ENCODE data around the gene MSI2. TPM values are rescaled to one million over a fixed set of nuclear protein-coding genes. Genes with fewer than 3 reads are reported as not detected.

Gene MSI2
- total and polyA plus RNA-seq, 2 donors (not counting 3 experiments of a cell fraction or from before 2014, with no cell fraction given), result 20.9 to 59.3 TPM

DNA sequence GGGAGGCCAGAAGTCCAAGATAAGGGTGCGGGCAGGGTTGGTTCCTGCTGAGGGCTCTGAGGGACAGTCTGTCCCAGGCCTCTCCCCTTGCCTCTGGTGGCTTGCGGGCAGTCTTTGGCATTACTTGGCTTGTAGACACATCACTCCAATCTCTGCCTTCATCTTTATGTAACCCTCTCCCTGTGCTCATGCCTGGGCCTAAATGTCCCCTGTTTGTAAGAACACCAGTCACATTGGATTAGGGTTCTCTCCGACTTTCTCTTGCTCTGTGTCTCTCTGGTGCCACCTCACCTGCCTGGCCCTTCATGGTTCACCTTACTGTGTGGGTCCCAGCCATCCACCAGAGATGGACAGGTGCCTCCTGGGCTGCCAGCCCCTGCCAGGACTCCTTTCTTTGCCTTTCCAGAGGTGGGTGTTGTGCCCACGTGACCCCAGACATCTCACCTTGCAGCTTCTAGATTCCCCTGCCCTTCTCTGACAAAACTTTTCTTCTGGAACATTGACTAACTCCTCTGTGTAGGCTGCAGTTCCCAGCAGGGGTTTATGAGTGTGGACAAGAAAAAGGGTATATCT, 205.8 kb downstream of the MSI2 start:
- TF ChIP-seq GATA2 (IDR thresholded peaks at IDR 0.05; ENCODE audit: insufficient read depth, insufficient read length, low read depth, low read length), result no peak
- no peak for TF ChIP-seq POLR2A (IDR thresholded peaks at IDR 0.05; ENCODE audit: low read depth, low read length)
- dilution Hi-C loops (cut with MboI; ENCODE audit: extremely low pct_ligation_motif_present, low sequenced_read_pairs) (no loop called here), intact Hi-C loops (cut with micrococcal nuclease) (no loop called here)
- Histone ChIP-seq H3K27me3 (ENCODE audit: control insufficient read depth in 2 of 2, insufficient read depth in 2 of 2, low read length in 2 of 2) (no peaks in the 10 kb centered on the region), H3K9me1 (replicated peaks; ENCODE audit: control insufficient read depth, extremely low read depth, insufficient read depth, low read length) (no peaks in the 10 kb centered on the region), H2AFZ (ENCODE audit: low read depth, low read length) (no peak overlapping the region), H3K4me1 (ENCODE audit: control insufficient read depth, extremely low read depth, insufficient read depth, low read length) (no peaks in the 10 kb centered on the region), H3K4me3 (replicated peaks in 1 of 3; ENCODE audit: insufficient read depth in 1 of 3, low read depth in 1 of 3, low read length in 3 of 3) (no peak overlapping the region), H3K9me3 (replicated peaks; ENCODE audit: control insufficient read depth, insufficient read depth, low read length) (no peaks in the 10 kb centered on the region), H4K20me1 (replicated peaks; ENCODE audit: control insufficient read depth, extremely low read depth, insufficient read depth, low read length) (no peaks in the 10 kb centered on the region), H3K79me2 (ENCODE audit: control insufficient read depth, insufficient read depth, low read length) (no peaks in the 10 kb centered on the region), H3K27ac (ENCODE audit: insufficient read depth, low read depth, low read length) (no peak overlapping the region), H3K36me3 (ENCODE audit: control insufficient read depth in 2 of 2, extremely low read depth in 1 of 2, insufficient read depth in 2 of 2, low read length in 2 of 2) (no peaks in the 10 kb centered on the region), H3K9ac (replicated peaks; ENCODE audit: extremely low read depth, insufficient read depth, low read length) (no peak overlapping the region), H3K4me2 (ENCODE audit: insufficient read depth, low read length) (no peak overlapping the region)
- BruUV-seq (replicated peaks), result no TSS peak
- ChIA-PET CTCF (interaction anchor here (0.8 to 1.3 kb wide), 2 partner anchors 12 to 17 kb away, joined by 3 to 4 read pairs; no protein-coding TSS in a partner anchor), POLR2A (no interaction called here)
- FAIRE-seq (no peak), DNase-seq (ENCODE audit: low read depth, low spot score) (no peak)

DNA sequence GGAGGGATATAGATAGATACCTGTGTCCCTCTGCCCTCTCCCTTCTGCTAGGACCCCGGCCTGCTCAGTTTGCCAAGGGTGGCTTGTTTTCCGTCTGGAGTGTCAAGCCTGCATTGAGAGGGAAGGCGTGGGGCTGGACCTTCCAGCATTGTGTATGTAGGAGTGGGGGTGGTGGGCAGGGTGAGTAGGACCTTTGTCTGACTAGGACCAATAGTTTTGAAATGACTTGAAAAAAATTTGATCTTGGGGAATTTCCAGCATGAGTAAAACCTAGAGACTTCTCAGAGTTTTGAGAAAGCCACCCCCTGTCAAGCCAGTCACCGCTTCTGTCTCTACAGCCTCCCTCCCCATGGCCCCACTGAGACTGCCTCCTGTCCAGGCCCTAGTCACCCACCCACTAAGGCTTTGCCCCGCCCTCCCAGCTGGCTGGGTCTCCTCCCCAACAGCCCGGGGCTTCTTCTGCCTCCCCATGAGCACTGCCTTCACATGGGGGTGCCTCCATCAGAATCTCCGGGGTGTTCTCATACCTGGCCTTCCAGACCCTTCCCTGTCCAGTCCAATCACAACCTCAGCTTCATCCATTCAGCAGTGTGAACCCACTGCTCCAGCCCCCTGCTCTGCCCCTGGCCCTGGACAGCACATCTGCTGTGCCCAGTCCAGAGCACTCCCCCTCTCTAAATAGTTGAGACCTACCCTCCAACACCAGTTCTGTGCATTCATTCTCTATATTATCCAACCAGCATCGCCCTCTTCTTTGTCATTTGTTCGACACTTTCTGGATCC, 207.0 kb downstream of the MSI2 start:
- ChIA-PET CTCF (no interaction called here), POLR2A (no interaction called here)
- Histone ChIP-seq H3K4me1 (ENCODE audit: control insufficient read depth, extremely low read depth, insufficient read depth, low read length) (no peaks in the 10 kb centered on the region), H3K27ac (ENCODE audit: insufficient read depth, low read depth, low read length) (no peak overlapping the region), H3K79me2 (ENCODE audit: control insufficient read depth, insufficient read depth, low read length) (no peaks in the 10 kb centered on the region), H3K9me1 (replicated peaks; ENCODE audit: control insufficient read depth, extremely low read depth, insufficient read depth, low read length) (no peaks in the 10 kb centered on the region), H3K4me3 (replicated peaks in 1 of 3; ENCODE audit: insufficient read depth in 1 of 3, low read depth in 1 of 3, low read length in 3 of 3) (no peak overlapping the region), H3K9ac (replicated peaks; ENCODE audit: extremely low read depth, insufficient read depth, low read length) (no peak overlapping the region), H3K9me3 (replicated peaks; ENCODE audit: control insufficient read depth, insufficient read depth, low read length) (no peaks in the 10 kb centered on the region), H3K27me3 (ENCODE audit: control insufficient read depth in 2 of 2, insufficient read depth in 2 of 2, low read length in 2 of 2) (no peaks in the 10 kb centered on the region), H2AFZ (ENCODE audit: low read depth, low read length) (no peak overlapping the region), H3K4me2 (ENCODE audit: insufficient read depth, low read length) (no peak overlapping the region), H3K36me3 (ENCODE audit: control insufficient read depth in 2 of 2, extremely low read depth in 1 of 2, insufficient read depth in 2 of 2, low read length in 2 of 2) (no peaks in the 10 kb centered on the region), H4K20me1 (replicated peaks; ENCODE audit: control insufficient read depth, extremely low read depth, insufficient read depth, low read length) (no peaks in the 10 kb centered on the region)
- intact Hi-C loops (cut with micrococcal nuclease), result no loop called here
- DNase-seq (ENCODE audit: low read depth, low spot score), result no peak
- no TSS peak for BruUV-seq (replicated peaks)
- no peak for TF ChIP-seq POLR2AphosphoS5 (IDR thresholded peaks at IDR 0.05; ENCODE audit: insufficient read depth, low read depth, low read length)
- TF ChIP-seq, protein P1, sequence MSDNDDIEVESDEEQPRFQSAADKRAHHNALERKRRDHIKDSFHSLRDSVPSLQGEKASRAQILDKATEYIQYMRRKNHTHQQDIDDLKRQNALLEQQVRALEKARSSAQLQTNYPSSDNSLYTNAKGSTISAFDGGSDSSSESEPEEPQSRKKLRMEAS (IDR thresholded peaks at IDR 0.05; ENCODE audit: insufficient read depth, insufficient read length), result no peak
- TF ChIP-seq MYC (IDR thresholded peaks at IDR 0.05; ENCODE audit: low read depth, low read length), result no peak
- TF ChIP-seq EZH2 (IDR thresholded peaks at IDR 0.05; ENCODE audit: borderline replicate concordance, low read depth, low read length, severe bottlenecking), result no peak
- no peak for TF ChIP-seq POLR2A (IDR thresholded peaks at IDR 0.05; ENCODE audit: low read depth, low read length)
- no peak for TF ChIP-seq GATA2 (IDR thresholded peaks at IDR 0.05; ENCODE audit: insufficient read depth, insufficient read length, low read depth, low read length)
- TF ChIP-seq, protein P2, sequence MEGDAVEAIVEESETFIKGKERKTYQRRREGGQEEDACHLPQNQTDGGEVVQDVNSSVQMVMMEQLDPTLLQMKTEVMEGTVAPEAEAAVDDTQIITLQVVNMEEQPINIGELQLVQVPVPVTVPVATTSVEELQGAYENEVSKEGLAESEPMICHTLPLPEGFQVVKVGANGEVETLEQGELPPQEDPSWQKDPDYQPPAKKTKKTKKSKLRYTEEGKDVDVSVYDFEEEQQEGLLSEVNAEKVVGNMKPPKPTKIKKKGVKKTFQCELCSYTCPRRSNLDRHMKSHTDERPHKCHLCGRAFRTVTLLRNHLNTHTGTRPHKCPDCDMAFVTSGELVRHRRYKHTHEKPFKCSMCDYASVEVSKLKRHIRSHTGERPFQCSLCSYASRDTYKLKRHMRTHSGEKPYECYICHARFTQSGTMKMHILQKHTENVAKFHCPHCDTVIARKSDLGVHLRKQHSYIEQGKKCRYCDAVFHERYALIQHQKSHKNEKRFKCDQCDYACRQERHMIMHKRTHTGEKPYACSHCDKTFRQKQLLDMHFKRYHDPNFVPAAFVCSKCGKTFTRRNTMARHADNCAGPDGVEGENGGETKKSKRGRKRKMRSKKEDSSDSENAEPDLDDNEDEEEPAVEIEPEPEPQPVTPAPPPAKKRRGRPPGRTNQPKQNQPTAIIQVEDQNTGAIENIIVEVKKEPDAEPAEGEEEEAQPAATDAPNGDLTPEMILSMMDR (IDR thresholded peaks at IDR 0.05; ENCODE audit: extremely low read depth in 1 of 2, insufficient read depth in 1 of 2, low read depth in 1 of 2, low read length in 2 of 2), result no peak
- TF ChIP-seq FOS (IDR thresholded peaks at IDR 0.05; ENCODE audit: borderline replicate concordance, insufficient read depth, low read length), result no peak
- TF ChIP-seq JUN (IDR thresholded peaks at IDR 0.05; ENCODE audit: borderline replicate concordance, insufficient read depth, insufficient read length, low read depth), result no peak
- dilution Hi-C loops (cut with MboI; ENCODE audit: extremely low pct_ligation_motif_present, low sequenced_read_pairs), result no loop called here
- no peak for FAIRE-seq

Data from endothelial cell of umbilical vein (primary cell).